ENCODE results near the gene NDUFC2. TPM values are rescaled to one million over a fixed set of nuclear protein-coding genes. Genes with fewer than 3 reads are reported as not detected.

The NDUFC2 gene
- total and polyA plus RNA-seq, 2 donors (not counting 3 experiments of a cell fraction or from before 2014, with no cell fraction given): 226 to 318 TPM

GRCh38 chr11:78127403-78127802 is 47.7 kb upstream of the NDUFC2 start:
- DNase-seq (ENCODE audit: low read depth, low spot score) (no peak), FAIRE-seq (no peak)
- H3K4me2 ChIP-seq (ENCODE audit: insufficient read depth, low read length): no peak overlapping the region
- H3K79me2 ChIP-seq (ENCODE audit: control insufficient read depth, insufficient read depth, low read length): no peaks in the 10 kb centered on the region
- no peak overlapping the region for H3K4me3 ChIP-seq (replicated peaks in 1 of 3; ENCODE audit: insufficient read depth in 1 of 3, low read depth in 1 of 3, low read length in 3 of 3)
- no peaks in the 10 kb centered on the region for H3K27me3 ChIP-seq (ENCODE audit: control insufficient read depth in 2 of 2, insufficient read depth in 2 of 2, low read length in 2 of 2)
- ChIA-PET POLR2A (no interaction called here), CTCF (no interaction called here)
- H3K9ac ChIP-seq (replicated peaks; ENCODE audit: extremely low read depth, insufficient read depth, low read length): no peak overlapping the region
- no peak overlapping the region for H2AFZ ChIP-seq (ENCODE audit: low read depth, low read length)
- intact Hi-C loops (cut with micrococcal nuclease): no loop called here
- no peaks in the 10 kb centered on the region for H3K9me3 ChIP-seq (replicated peaks; ENCODE audit: control insufficient read depth, insufficient read depth, low read length)
- dilution Hi-C loops (cut with MboI; ENCODE audit: extremely low pct_ligation_motif_present, low sequenced_read_pairs): no loop called here
- no peaks in the 10 kb centered on the region for H3K36me3 ChIP-seq (ENCODE audit: control insufficient read depth in 2 of 2, extremely low read depth in 1 of 2, insufficient read depth in 2 of 2, low read length in 2 of 2)
- no peak overlapping the region for H3K27ac ChIP-seq (ENCODE audit: insufficient read depth, low read depth, low read length)
- no peaks in the 10 kb centered on the region for H3K4me1 ChIP-seq (ENCODE audit: control insufficient read depth, extremely low read depth, insufficient read depth, low read length)
- H3K9me1 ChIP-seq (replicated peaks; ENCODE audit: control insufficient read depth, extremely low read depth, insufficient read depth, low read length): no peaks in the 10 kb centered on the region
- no peak for TF ChIP-seq CTCF (IDR thresholded peaks at IDR 0.05; ENCODE audit: extremely low read depth in 1 of 2, insufficient read depth in 1 of 2, low read depth in 1 of 2, low read length in 2 of 2)
- no peak for TF ChIP-seq POLR2A (IDR thresholded peaks at IDR 0.05; ENCODE audit: low read depth, low read length)
- TF ChIP-seq MAX (IDR thresholded peaks at IDR 0.05; ENCODE audit: insufficient read depth, insufficient read length): no peak
- TF ChIP-seq EZH2 (IDR thresholded peaks at IDR 0.05; ENCODE audit: borderline replicate concordance, low read depth, low read length, severe bottlenecking): no peak
- no peak for TF ChIP-seq MYC (IDR thresholded peaks at IDR 0.05; ENCODE audit: low read depth, low read length)
- TF ChIP-seq GATA2 (IDR thresholded peaks at IDR 0.05; ENCODE audit: insufficient read depth, insufficient read length, low read depth, low read length): no peak
- TF ChIP-seq JUN (IDR thresholded peaks at IDR 0.05; ENCODE audit: borderline replicate concordance, insufficient read depth, insufficient read length, low read depth): no peak
- TF ChIP-seq POLR2AphosphoS5 (IDR thresholded peaks at IDR 0.05; ENCODE audit: insufficient read depth, low read depth, low read length): no peak
- no TSS peak for BruUV-seq (replicated peaks)
- no peaks in the 10 kb centered on the region for H4K20me1 ChIP-seq (replicated peaks; ENCODE audit: control insufficient read depth, extremely low read depth, insufficient read depth, low read length)

All from endothelial cell of umbilical vein (primary cell).